Bronchial epithelial cell (primary cell): ENCODE data around the gene SGO2. TPM values are rescaled to one million over a fixed set of nuclear protein-coding genes. Genes with fewer than 3 reads are reported as not detected.

Experiments
- DNase-seq: peaks from one replicate; pipeline ENCODE4 v3.0.0-alpha.2; 2010; ENCODE audit warnings: low read depth
- FAIRE-seq: peaks from 2 replicates; lab custom pipeline; 2011; peaks lifted over from hg19 to GRCh38; lab: Jason Lieb, UNC
- H3K27me3 ChIP-seq: 2 replicates; pipeline ENCODE4 v1.5.1; 2011; ENCODE audit warnings: low read length; ENCODE audit not compliant: control insufficient read depth, insufficient read depth
- H3K36me3 ChIP-seq: 2 replicates; pipeline ENCODE4 v1.5.1; 2011; ENCODE audit warnings: low read length; ENCODE audit not compliant: control insufficient read depth, insufficient read depth
- H3K4me3 ChIP-seq: 2 replicates; pipeline ENCODE4 v1.5.1; 2011; ENCODE audit warnings: mild to moderate bottlenecking, low read depth, low read length, control low read depth
- total RNA-seq: library from RNA; depleted of rRNA; stranded (reverse); fragments of >200 nt; gene quantifications from 2 replicates; pipeline ENCODE4 v1.2.1, GENCODE V29; 2014
- TF ChIP-seq, protein P1 (sequence below): IDR thresholded peaks from 2 replicates; pipeline ENCODE4 v1.5.1; 2011; ENCODE audit warnings: mild to moderate bottlenecking, moderate library complexity, low read length, control low read depth, inconsistent platforms; ENCODE audit not compliant: insufficient read depth, severe bottlenecking

Gene SGO2
- total RNA-seq, 1 donor from 2014 or later = 0.79 TPM

DNA sequence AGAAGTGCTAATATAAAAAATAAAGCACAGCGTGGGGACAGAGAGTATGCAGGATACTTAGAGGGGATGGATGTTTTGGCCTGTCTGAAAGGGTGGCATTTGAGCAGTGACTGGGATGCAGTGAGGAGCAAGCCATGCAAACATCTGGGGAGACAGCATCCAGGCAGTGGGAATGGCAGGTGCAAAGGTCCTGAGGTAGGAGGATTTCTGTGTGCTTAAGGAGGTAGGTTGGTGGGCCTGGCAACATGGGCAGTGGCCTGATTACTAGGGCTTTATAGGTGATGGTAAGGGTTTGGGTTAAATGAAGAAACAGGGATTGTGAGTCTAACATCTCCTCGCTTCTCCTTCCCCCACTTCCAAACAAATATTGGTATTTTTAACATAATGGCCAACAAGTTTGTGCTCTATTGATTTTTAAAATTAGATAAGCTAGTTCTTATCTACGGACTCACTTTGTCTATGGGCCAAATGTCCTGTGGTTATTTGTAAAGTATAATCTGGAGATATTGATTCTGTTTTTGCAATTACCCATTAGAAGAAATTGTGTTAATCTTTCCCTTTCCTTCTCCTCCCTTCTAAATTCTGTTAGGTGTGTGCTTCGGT is 62.2 kb downstream of the SGO2 start:
- no peak for FAIRE-seq
- Histone ChIP-seq H3K36me3 (no peaks in the 10 kb centered on the region), H3K27me3 (no peaks in the 10 kb centered on the region), H3K4me3 (no peak overlapping the region)
- DNase-seq = no peak
- TF ChIP-seq, protein P1, sequence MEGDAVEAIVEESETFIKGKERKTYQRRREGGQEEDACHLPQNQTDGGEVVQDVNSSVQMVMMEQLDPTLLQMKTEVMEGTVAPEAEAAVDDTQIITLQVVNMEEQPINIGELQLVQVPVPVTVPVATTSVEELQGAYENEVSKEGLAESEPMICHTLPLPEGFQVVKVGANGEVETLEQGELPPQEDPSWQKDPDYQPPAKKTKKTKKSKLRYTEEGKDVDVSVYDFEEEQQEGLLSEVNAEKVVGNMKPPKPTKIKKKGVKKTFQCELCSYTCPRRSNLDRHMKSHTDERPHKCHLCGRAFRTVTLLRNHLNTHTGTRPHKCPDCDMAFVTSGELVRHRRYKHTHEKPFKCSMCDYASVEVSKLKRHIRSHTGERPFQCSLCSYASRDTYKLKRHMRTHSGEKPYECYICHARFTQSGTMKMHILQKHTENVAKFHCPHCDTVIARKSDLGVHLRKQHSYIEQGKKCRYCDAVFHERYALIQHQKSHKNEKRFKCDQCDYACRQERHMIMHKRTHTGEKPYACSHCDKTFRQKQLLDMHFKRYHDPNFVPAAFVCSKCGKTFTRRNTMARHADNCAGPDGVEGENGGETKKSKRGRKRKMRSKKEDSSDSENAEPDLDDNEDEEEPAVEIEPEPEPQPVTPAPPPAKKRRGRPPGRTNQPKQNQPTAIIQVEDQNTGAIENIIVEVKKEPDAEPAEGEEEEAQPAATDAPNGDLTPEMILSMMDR = no peak

DNA sequence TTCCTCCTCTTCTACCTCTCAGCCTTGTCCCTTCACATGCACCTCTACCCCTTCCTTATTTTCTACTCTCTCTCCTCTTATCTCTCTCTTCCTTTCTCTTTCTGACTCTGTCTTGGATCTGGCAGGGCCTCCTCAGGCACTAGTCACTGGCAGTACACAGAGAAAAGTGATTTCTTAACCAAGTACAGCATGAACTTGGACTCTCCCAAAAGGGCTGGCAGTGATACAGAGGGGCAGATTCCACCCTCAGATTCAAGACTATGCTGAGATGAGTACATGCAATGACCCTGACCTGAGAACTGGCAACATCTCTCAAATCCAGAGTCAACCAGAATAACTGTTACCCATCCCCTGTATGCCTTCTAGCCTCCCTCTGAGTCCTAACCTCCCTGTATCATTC is 64.1 kb downstream of the SGO2 start:
- DNase-seq (no peak), FAIRE-seq (no peak)
- Histone ChIP-seq H3K27me3 (no peaks in the 10 kb centered on the region), H3K4me3 (no peak overlapping the region), H3K36me3 (no peaks in the 10 kb centered on the region)
- TF ChIP-seq, protein P1 = no peak

- H3K4me3 ChIP-seq = no peak overlapping the region
- H3K36me3 ChIP-seq = no peaks in the 10 kb centered on the region
- H3K27me3 ChIP-seq = no peaks in the 10 kb centered on the region
- TF ChIP-seq, protein P1 = no peak
- DNase-seq = no peak
- FAIRE-seq = no peak
These were observed 65.3 kb downstream of the SGO2 start for GRCh38 chr2:200591308-200591707.

DNA sequence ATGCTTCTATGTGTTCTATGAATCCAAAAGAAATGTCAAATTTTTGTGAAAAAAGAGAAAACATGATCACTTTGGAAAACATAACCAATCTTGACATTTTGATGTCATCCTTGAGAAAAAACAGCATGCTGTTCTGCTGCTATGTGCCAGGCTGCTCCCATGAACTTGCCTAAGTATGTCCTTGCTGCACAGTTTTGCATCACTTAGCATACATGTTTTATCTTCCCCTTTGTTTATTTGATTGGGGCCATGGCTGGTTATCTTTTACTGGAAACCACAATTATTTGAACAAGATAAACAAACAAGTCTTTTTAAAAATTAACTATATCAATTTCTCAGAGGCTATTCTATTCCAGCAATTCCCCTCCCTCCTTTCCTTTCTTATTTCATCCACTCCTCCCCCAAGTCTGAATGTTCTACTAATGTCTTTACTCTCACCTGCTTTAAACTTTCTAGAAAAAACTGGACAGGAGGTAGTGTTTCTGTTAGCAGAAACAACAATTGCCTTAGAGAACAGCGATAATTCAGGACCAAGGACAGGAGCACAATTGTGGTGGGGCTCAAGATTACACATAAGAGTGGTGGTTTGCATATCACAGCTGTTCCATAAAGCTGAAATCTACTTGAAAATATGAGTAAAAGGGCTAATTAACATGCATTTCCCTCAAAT is 66.5 kb downstream of the SGO2 start:
- TF ChIP-seq, protein P1 = no peak
- no peaks in the 10 kb centered on the region for H3K27me3 ChIP-seq
- DNase-seq (peak; percentile 29), FAIRE-seq (no peak)
- H3K4me3 ChIP-seq = no peak overlapping the region
- H3K36me3 ChIP-seq = no peaks in the 10 kb centered on the region

DNA sequence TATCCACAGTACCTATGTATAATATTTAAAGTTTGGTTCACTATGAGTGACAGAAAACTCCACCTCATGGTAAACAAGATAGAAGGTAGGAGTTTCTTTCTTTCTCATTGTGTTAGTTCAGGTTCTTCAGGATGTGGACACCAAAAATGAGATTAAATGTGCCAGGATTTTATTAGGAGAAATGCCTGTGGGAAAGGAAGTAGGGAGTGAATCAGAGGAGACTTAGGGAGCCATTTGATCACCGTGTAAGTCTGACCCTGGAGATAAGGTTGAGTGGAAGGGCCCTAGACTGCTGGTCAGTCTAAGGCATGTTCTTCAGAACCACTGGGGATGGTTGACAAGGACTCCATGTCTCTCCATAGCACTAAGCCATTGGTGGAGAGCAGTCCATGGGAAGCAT is 67.9 kb downstream of the SGO2 start:
- no peak for FAIRE-seq
- Histone ChIP-seq H3K27me3 (no peaks in the 10 kb centered on the region), H3K36me3 (no peaks in the 10 kb centered on the region), H3K4me3 (no peak overlapping the region)
- no peak for DNase-seq
- TF ChIP-seq, protein P1 = no peak

DNA sequence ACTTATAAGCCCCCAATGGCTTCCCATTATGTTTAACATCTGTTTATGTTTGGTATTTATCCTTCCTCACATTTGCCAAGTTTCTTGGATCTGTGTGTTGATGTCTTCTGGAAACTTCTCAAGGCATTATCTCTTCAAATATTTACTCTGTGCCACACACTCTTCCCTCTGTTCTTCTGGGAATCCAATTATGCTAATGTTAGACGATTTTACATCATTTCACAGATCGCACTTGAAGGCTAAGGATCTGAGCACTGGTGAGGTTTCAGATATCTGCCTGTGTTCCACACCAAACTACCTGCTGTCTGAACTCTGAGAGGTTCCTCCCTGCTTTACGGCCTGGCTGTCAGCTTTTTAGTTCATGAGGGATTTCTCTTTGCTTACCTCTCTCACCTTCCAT is 69.9 kb downstream of the SGO2 start:
- no peak for DNase-seq
- H3K36me3 ChIP-seq = no peaks in the 10 kb centered on the region
- H3K4me3 ChIP-seq = no peak overlapping the region
- no peaks in the 10 kb centered on the region for H3K27me3 ChIP-seq
- TF ChIP-seq, protein P1 = no peak
- FAIRE-seq = no peak
